A673 (cell line): ENCODE results near the gene CMTM8. TPM values are rescaled to one million over a fixed set of nuclear protein-coding genes. Genes with fewer than 3 reads are reported as not detected.

ENCODE experiments used
- BruUV-seq: library from RNA; stranded (reverse); fragments of 400-500 nt; replicated peaks from 2 replicates; lab custom pipeline; 2021; lab: Mats Ljungman, UMichigan
- CTCF ChIA-PET: fragments of 300-600 bp; sonication (Branson Sonifier 250); formaldehyde crosslinking; loops from one replicate; lab custom pipeline; 2022; ENCODE audit warnings: antibody characterized with exemption; lab: Charles Lee
- POLR2A ChIA-PET: fragments of 300-600 bp; sonication (Branson Sonifier 250); formaldehyde crosslinking; loops from one replicate; lab custom pipeline; 2022; ENCODE audit warnings: antibody characterized with exemption; ENCODE audit not compliant: low non-redundant PET; lab: Charles Lee
- DNase-seq: peaks from one replicate; pipeline ENCODE4 v3.0.0-alpha.2; 2015; ENCODE audit warnings: low spot score
- H3K27ac ChIP-seq: fragments of 200-600 bp; sonication (generic); 2 replicates; pipeline ENCODE4 v1.5.1; 2016; ENCODE audit warnings: mixed run types, low read depth, mild to moderate bottlenecking, mixed read lengths, antibody characterized with exemption, low read length; ENCODE audit not compliant: poor library complexity, severe bottlenecking
- H3K27me3 ChIP-seq: fragments of 200-600 bp; sonication (generic); replicated peaks from 2 replicates; pipeline ENCODE4 v1.6.1; 2017; ENCODE audit warnings: mixed run types, low read depth, mild to moderate bottlenecking, mixed read lengths, antibody characterized with exemption, low read length; ENCODE audit not compliant: insufficient read depth, poor library complexity
- H3K36me3 ChIP-seq: fragments of 200-600 bp; sonication (generic); 2 replicates; pipeline ENCODE4 v1.6.1; 2016; ENCODE audit warnings: mixed run types, mild to moderate bottlenecking, mixed read lengths, antibody characterized with exemption, low read length; ENCODE audit not compliant: insufficient read depth, poor library complexity, severe bottlenecking
- H3K4me1 ChIP-seq: fragments of 200-600 bp; sonication (generic); 2 replicates; pipeline ENCODE4 v1.6.1; 2017; ENCODE audit warnings: mixed run types, mild to moderate bottlenecking, mixed read lengths, antibody characterized with exemption, low read length; ENCODE audit not compliant: insufficient read depth, poor library complexity, severe bottlenecking
- H3K4me3 ChIP-seq: fragments of 200-600 bp; sonication (generic); 2 replicates; pipeline ENCODE4 v1.5.1; 2016; ENCODE audit warnings: low read depth, mixed run types, mild to moderate bottlenecking, mixed read lengths, low read length; ENCODE audit not compliant: poor library complexity, severe bottlenecking
- H3K9me3 ChIP-seq: fragments of 200-600 bp; sonication (generic); 2 replicates; pipeline ENCODE4 v1.6.1; 2016; ENCODE audit warnings: mixed run types, low read depth, mild to moderate bottlenecking, mixed read lengths, antibody characterized with exemption, low read length; ENCODE audit not compliant: poor library complexity, severe bottlenecking
- EZH2 ChIP-seq: fragments of 200-600 bp; sonication (generic); IDR thresholded peaks from 2 replicates; pipeline ENCODE4 v1.6.1; 2017; ENCODE audit warnings: borderline replicate concordance, low read depth, mild to moderate bottlenecking, mixed read lengths, antibody characterized with exemption, low read length; ENCODE audit not compliant: poor library complexity, severe bottlenecking
- intact Hi-C: fragments of 100-400 bp; cut with micrococcal nuclease; formaldehyde crosslinking; loops from one replicate; pipeline ENCODE4 v1.10.0; 2022; ENCODE audit not compliant: unreplicated experiment
- total RNA-seq: library from RNA; stranded (reverse); gene quantifications from 2 replicates; pipeline ENCODE4 v1.2.3, GENCODE V29; 2021
- TF ChIP-seq, protein P1 (sequence below): fragments of 300-800, 200-600 bp; sonication (generic); conservative IDR thresholded peaks from 2 replicates; pipeline ENCODE4 v1.5.1; 2017; ENCODE audit warnings: low read depth, mild to moderate bottlenecking, antibody characterized with exemption, low read length, moderate library complexity, mixed read lengths

Gene CMTM8
- total RNA-seq, 1 experiment from 2014 or later = 2.1 TPM

DNA sequence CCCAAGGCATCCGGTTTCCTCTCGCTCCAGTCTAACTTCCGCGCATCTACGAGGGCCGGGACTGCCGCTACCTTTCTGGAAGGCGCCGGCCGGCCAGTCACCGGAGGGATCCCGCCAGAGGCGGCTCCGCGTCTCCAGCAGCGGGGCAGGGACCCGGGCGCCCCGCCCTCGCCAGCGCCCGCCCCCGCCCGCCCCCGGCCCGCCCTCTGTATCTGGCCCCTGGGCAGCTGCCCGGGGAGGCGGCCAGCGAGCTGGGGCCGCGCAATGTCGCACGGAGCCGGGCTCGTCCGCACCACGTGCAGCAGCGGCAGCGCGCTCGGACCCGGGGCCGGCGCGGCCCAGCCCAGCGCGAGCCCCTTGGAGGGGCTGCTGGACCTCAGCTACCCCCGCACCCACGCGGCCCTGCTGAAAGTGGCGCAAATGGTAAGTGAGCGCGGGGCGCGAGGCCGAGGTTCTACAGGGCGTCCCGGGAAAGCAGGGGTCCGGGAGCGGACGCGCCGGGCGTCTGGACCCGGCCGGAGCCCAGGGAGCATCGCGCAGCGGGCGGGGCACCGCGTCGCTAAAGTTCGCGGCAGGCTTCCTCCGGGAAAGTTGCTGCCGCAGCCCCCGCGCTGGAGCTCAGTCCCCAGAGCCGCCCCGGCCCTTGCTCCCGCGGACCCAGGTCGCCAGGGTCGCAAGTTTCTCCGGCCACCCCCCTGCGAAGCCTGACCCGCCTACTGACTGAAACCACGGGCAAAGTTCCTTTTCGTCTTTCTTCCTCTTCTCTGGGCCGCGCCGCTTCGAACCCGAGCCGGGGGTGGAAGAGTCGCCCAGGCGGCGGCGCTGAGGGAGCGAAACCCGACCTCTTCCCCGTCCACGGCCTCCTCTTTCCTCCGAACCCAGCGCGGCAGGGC is 153.4 kb downstream of the CMTM8 start, which contains the start of gene CMTM7:
TSS of gene CMTM7 (plus strand) at position 211 of the 893 bp plus-strand sequence. CDS start at position 265, 54 bp downstream.
- intact Hi-C loops = no loop called here
- peak; percentile 64 for TF ChIP-seq EZH2
- TF ChIP-seq, protein P1, sequence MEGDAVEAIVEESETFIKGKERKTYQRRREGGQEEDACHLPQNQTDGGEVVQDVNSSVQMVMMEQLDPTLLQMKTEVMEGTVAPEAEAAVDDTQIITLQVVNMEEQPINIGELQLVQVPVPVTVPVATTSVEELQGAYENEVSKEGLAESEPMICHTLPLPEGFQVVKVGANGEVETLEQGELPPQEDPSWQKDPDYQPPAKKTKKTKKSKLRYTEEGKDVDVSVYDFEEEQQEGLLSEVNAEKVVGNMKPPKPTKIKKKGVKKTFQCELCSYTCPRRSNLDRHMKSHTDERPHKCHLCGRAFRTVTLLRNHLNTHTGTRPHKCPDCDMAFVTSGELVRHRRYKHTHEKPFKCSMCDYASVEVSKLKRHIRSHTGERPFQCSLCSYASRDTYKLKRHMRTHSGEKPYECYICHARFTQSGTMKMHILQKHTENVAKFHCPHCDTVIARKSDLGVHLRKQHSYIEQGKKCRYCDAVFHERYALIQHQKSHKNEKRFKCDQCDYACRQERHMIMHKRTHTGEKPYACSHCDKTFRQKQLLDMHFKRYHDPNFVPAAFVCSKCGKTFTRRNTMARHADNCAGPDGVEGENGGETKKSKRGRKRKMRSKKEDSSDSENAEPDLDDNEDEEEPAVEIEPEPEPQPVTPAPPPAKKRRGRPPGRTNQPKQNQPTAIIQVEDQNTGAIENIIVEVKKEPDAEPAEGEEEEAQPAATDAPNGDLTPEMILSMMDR = no peak
- no TSS peak for BruUV-seq
- ChIA-PET POLR2A (no interaction called here), CTCF (interaction anchor here (0.7 kb wide), 1 partner anchor 17 kb away, joined by 3 read pairs; no protein-coding TSS in a partner anchor)
- H3K27me3 ChIP-seq = peaks cover 27% of the 10 kb centered on the region
- H3K4me3 ChIP-seq = peak within 1 kb of the TSS; percentile 41
- DNase-seq = no peak
- H3K4me1 ChIP-seq = no peaks in the 10 kb centered on the region
- H3K9me3 ChIP-seq = no peaks in the 10 kb centered on the region
- no peaks in the 10 kb centered on the region for H3K36me3 ChIP-seq
- no peak within 1 kb of the TSS for H3K27ac ChIP-seq

GRCh38 chr3:32392536-32393302 is 154.2 kb downstream of the CMTM8 start:
- intact Hi-C loops = no loop called here
- Histone ChIP-seq H3K27me3 (peaks cover 27% of the 10 kb centered on the region), H3K9me3 (no peaks in the 10 kb centered on the region), H3K4me1 (no peaks in the 10 kb centered on the region), H3K36me3 (no peaks in the 10 kb centered on the region), H3K4me3 (peak overlapping the region; percentile 41), H3K27ac (no peak overlapping the region)
- ChIA-PET POLR2A (no interaction called here), CTCF (no interaction called here)
- no peak for DNase-seq
- BruUV-seq = no TSS peak
- TF ChIP-seq, protein P1 = no peak
- TF ChIP-seq EZH2 = no peak

GRCh38 chr3:32395496-32395895 is 157.0 kb downstream of the CMTM8 start:
- intact Hi-C loops = no loop called here
- ChIA-PET CTCF (no interaction called here), POLR2A (no interaction called here)
- H3K27me3 ChIP-seq = peaks cover 27% of the 10 kb centered on the region
- H3K36me3 ChIP-seq = no peaks in the 10 kb centered on the region
- no peak for DNase-seq
- no peak for TF ChIP-seq EZH2
- TF ChIP-seq, protein P1 = no peak
- no peaks in the 10 kb centered on the region for H3K9me3 ChIP-seq
- no peak overlapping the region for H3K4me3 ChIP-seq
- no TSS peak for BruUV-seq
- H3K4me1 ChIP-seq = no peaks in the 10 kb centered on the region
- H3K27ac ChIP-seq = no peak overlapping the region
